OCI-LY7 (cell line): ENCODE measurements around the gene CAMK2B. TPM values are rescaled to one million over a fixed set of nuclear protein-coding genes. Genes with fewer than 3 reads are reported as not detected.

Experiments used
- BruUV-seq: library from RNA; stranded (reverse); fragments of 400-500 nt; replicated peaks from 2 replicates; lab custom pipeline; 2021; lab: Mats Ljungman, UMichigan
- CTCF ChIA-PET: fragments of 300-600 bp; sonication (Branson Sonifier 250); formaldehyde crosslinking; loops from one replicate; lab custom pipeline; 2022; ENCODE audit warnings: antibody characterized with exemption; ENCODE audit not compliant: unreplicated experiment; lab: Charles Lee
- POLR2A ChIA-PET: fragments of 300-600 bp; sonication (Branson Sonifier 250); formaldehyde crosslinking; loops from one replicate; lab custom pipeline; 2022; ENCODE audit warnings: antibody characterized with exemption; lab: Charles Lee
- DNase-seq: peaks from one replicate; pipeline ENCODE4 v3.0.0-alpha.2; 2015; ENCODE audit warnings: low spot score
- H2AFZ ChIP-seq: fragments of 200-600 bp; sonication (generic), shearing (Covaris generic); 2 replicates; pipeline ENCODE4 v1.6.1; 2014; ENCODE audit warnings: mild to moderate bottlenecking, antibody characterized with exemption, low read length, moderate library complexity
- H3K27ac ChIP-seq: fragments of 200-600 bp; sonication (generic); 2 replicates; pipeline ENCODE4 v1.5.1; 2014; ENCODE audit warnings: mixed run types, low read depth, mild to moderate bottlenecking, moderate library complexity, low read length, inconsistent platforms; ENCODE audit not compliant: poor library complexity, severe bottlenecking
- H3K36me3 ChIP-seq: fragments of 200-600 bp; sonication (generic); 2 replicates; pipeline ENCODE4 v1.6.1; 2014; ENCODE audit warnings: mild to moderate bottlenecking, antibody characterized with exemption, low read length, moderate library complexity, mixed read lengths; ENCODE audit not compliant: insufficient read depth
- H3K4me1 ChIP-seq: fragments of 200-600 bp; sonication (generic); 2 replicates; pipeline ENCODE4 v1.5.1; 2014; ENCODE audit warnings: mild to moderate bottlenecking, low read length; ENCODE audit not compliant: insufficient read depth, poor library complexity, severe bottlenecking
- H3K4me2 ChIP-seq: fragments of 200-600 bp; sonication (generic); 2 replicates; pipeline ENCODE4 v1.6.1; 2014; ENCODE audit warnings: mild to moderate bottlenecking, low read length
- H3K4me3 ChIP-seq: fragments of 200-600 bp; sonication (generic); 2 replicates; pipeline ENCODE4 v1.5.1; 2014; ENCODE audit warnings: mild to moderate bottlenecking, low read depth, low read length; ENCODE audit not compliant: poor library complexity, severe bottlenecking
- H3K79me2 ChIP-seq: fragments of 200-600 bp; sonication (generic); 2 replicates; pipeline ENCODE4 v1.6.1; 2016; ENCODE audit warnings: low read depth, mild to moderate bottlenecking, low read length, moderate library complexity, mixed read lengths; ENCODE audit not compliant: insufficient read depth
- H3K9me2 ChIP-seq: fragments of 200-600 bp; sonication (generic); 2 replicates; pipeline ENCODE4 v1.6.1; 2016; ENCODE audit warnings: mild to moderate bottlenecking, low read length, mixed read lengths; ENCODE audit not compliant: insufficient read depth
- H3K9me3 ChIP-seq: fragments of 200-600 bp; sonication (generic); 2 replicates; pipeline ENCODE4 v1.6.1; 2014; ENCODE audit warnings: mild to moderate bottlenecking, mixed run types, low read length, mixed read lengths
- H4K20me1 ChIP-seq: fragments of 200-600 bp; sonication (generic); 2 replicates; pipeline ENCODE4 v1.6.1; 2014; ENCODE audit warnings: mild to moderate bottlenecking, antibody characterized with exemption, low read length, moderate library complexity, mixed read lengths; ENCODE audit not compliant: insufficient read depth
- EZH2phosphoT487 ChIP-seq: fragments of 200-600 bp; sonication (generic); IDR thresholded peaks from 2 replicates; pipeline ENCODE4 v1.6.1; 2018; ENCODE audit warnings: low read depth, borderline replicate concordance, mild to moderate bottlenecking, mixed run types, antibody characterized with exemption, low read length, moderate library complexity, mixed read lengths
- intact Hi-C: fragments of 100-400 bp; cut with micrococcal nuclease; formaldehyde crosslinking; loops from one replicate; pipeline ENCODE4 v1.10.0; 2022; ENCODE audit not compliant: unreplicated experiment
- total RNA-seq, 2 experiments: library from RNA; depleted of rRNA in 1 of 2; stranded (reverse); fragments of >200 nt in 1 of 2; shearing (Covaris generic) in 1 of 2; gene quantifications; 2 replicates each; pipeline ENCODE4 v1.2.3, GENCODE V29; 2014 to 2022
- TF ChIP-seq, protein P1 (sequence below): fragments of 200-600 bp; sonication (generic); conservative IDR thresholded peaks from 2 replicates; pipeline ENCODE4 v1.5.1; 2014; ENCODE audit warnings: mild to moderate bottlenecking, antibody characterized with exemption, low read length, moderate library complexity, mixed read lengths

The CAMK2B gene
- total RNA-seq, 2 experiments from 2014 or later = 0.66 to 1.1 TPM

DNA sequence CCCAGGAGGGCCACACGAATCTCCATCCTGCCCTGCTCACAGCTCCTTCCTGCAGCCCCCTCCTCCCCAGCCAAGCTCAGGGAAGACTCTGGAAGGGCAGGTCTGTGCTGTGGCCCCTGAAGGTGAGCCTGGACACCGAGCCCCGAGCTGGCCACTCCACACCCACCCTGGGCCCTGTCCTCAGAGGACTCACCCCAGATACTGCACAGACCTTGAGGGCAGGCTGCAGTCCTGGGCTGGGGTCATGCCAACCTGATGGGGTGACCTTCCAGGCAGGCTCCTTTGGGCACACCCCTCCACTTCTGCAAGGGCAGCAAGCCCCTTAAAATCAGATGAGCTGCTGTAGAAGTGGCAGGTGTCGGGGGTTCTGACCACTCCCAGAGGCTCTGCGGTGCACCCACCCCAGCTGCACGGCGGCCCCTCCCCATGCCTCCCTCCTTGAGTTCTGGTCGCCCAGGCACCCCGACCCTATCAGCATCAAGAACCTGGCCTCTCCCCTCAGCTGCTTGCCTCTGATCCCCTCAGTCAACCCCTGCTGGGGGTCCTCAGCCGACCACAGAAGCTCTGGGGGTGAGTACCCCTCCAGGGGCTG, 100.3 kb downstream of the CAMK2B start:
- Histone ChIP-seq H3K4me3 (no peak overlapping the region), H3K9me3 (no peaks in the 10 kb centered on the region), H3K4me1 (no peaks in the 10 kb centered on the region), H2AFZ (no peak overlapping the region), H3K27ac (no peak overlapping the region), H3K9me2 (no peaks in the 10 kb centered on the region), H4K20me1 (no peaks in the 10 kb centered on the region), H3K79me2 (no peaks in the 10 kb centered on the region), H3K4me2 (no peak overlapping the region), H3K36me3 (no peaks in the 10 kb centered on the region)
- BruUV-seq = no TSS peak
- ChIA-PET POLR2A (interaction anchor here (0.6 kb wide), 1 partner anchor 230 kb away, joined by 3 read pairs; no protein-coding TSS in a partner anchor), CTCF (no interaction called here)
- no peak for DNase-seq
- TF ChIP-seq, protein P1, sequence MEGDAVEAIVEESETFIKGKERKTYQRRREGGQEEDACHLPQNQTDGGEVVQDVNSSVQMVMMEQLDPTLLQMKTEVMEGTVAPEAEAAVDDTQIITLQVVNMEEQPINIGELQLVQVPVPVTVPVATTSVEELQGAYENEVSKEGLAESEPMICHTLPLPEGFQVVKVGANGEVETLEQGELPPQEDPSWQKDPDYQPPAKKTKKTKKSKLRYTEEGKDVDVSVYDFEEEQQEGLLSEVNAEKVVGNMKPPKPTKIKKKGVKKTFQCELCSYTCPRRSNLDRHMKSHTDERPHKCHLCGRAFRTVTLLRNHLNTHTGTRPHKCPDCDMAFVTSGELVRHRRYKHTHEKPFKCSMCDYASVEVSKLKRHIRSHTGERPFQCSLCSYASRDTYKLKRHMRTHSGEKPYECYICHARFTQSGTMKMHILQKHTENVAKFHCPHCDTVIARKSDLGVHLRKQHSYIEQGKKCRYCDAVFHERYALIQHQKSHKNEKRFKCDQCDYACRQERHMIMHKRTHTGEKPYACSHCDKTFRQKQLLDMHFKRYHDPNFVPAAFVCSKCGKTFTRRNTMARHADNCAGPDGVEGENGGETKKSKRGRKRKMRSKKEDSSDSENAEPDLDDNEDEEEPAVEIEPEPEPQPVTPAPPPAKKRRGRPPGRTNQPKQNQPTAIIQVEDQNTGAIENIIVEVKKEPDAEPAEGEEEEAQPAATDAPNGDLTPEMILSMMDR = no peak
- TF ChIP-seq EZH2phosphoT487 = no peak
- intact Hi-C loops = no loop called here

DNA sequence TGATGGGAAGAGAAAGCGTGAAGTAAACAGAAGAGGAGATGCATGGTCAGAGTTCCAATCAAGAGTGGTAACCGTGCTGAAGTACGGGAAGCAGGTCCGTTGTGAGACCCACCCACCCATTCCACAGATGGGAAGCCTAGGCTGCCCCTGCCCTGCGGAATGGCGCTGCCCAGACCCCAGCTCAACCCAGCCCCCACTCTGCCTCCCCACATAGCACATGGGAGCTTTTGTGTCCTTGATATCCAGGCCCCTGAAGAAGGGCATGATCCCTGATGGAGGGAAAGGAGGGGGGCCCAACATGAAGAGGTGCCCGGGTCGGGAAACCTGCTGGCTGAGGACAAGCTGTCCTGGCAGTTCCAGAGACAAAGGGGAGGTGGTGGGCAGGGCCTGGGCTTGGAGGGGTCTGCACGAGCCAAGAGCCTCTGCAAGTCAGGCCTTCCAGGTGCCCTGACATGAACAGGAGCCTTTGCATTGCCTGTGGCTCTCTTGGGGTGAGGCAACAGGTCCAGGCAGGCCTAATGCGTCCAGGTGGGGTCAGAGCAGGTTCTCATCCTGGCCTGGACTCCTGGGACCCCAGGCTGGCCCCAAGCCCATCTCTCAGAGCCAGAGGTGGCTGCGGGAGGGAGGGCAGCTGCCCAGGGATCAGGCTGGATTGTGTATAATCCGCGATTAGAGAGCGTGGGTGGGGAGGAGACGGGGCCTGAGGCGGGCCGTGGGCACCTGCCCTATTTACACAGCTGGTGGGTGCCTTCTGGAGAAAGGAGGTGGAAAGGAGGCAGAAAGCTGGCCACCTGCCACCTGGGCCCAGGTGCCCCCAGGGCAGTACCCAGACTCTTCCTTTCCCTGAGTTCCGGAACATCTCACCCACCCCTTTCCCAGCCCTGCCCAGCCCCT, 101.1 kb downstream of the CAMK2B start:
- Histone ChIP-seq H3K79me2 (no peaks in the 10 kb centered on the region), H2AFZ (no peak overlapping the region), H3K27ac (no peak overlapping the region), H3K4me2 (no peak overlapping the region), H4K20me1 (no peaks in the 10 kb centered on the region), H3K9me3 (no peaks in the 10 kb centered on the region), H3K4me1 (no peaks in the 10 kb centered on the region), H3K4me3 (no peak overlapping the region), H3K9me2 (no peaks in the 10 kb centered on the region), H3K36me3 (no peaks in the 10 kb centered on the region)
- ChIA-PET CTCF (interaction anchor here (0.7 kb wide), 1 partner anchor 13 kb away, joined by 9 read pairs; no protein-coding TSS in a partner anchor), POLR2A (interaction anchor here (0.6 kb wide), 1 partner anchor 229 kb away, joined by 3 read pairs; no protein-coding TSS in a partner anchor)
- intact Hi-C loops = no loop called here
- DNase-seq = no peak
- no peak for TF ChIP-seq EZH2phosphoT487
- TF ChIP-seq, protein P1 = no peak
- no TSS peak for BruUV-seq
